SKM-1 (cell line): ENCODE results near the gene CLDN4.

Experiments
- DNase-seq: peaks from one replicate; lab custom pipeline; 2025; ENCODE audit not compliant: unreplicated experiment; lab: John Stamatoyannopoulos, UW

The CLDN4 gene

DNA sequence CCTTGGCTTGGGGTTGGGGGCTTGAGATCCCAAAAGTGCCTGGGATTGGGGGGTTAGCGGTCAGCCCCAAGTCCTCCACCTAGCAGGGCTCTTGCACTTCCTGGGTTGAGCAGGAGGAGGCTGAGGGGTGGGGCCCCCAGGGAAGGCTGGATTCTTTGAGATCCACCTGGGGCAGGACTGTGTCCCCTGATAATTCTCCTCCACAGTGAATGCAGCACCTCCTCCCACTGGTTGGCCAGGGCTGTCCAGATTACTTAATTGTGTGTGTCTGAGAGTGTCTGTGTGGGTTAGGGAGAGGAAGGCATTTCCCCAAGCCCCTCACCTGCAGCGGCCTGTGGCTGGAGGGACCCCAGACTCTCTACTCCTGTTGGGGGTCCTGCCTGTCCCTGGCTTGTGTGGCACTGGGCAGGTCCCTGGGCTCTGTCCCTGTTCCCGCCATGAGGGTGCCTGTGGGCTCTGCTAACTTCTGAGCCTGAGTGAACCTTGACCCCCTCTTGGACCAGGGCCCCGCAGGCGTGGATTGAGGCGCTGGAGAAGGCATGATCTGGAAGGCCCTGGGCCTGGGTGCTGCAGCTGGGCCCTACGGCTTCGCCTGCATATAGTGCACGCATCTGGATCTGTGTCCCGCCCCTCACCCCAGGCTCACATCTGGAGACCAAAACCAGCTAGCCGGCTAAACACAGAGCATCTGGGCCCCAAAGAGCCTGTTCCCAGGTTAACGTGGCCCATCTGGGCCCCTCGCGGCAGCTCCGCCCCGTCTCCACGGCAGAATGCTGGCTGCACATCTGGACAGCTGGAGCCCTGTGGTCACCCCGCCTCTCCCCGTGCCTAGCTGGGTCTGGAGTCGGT is 40.6 kb downstream of the CLDN4 start:
- DNase-seq, result no peak

DNA sequence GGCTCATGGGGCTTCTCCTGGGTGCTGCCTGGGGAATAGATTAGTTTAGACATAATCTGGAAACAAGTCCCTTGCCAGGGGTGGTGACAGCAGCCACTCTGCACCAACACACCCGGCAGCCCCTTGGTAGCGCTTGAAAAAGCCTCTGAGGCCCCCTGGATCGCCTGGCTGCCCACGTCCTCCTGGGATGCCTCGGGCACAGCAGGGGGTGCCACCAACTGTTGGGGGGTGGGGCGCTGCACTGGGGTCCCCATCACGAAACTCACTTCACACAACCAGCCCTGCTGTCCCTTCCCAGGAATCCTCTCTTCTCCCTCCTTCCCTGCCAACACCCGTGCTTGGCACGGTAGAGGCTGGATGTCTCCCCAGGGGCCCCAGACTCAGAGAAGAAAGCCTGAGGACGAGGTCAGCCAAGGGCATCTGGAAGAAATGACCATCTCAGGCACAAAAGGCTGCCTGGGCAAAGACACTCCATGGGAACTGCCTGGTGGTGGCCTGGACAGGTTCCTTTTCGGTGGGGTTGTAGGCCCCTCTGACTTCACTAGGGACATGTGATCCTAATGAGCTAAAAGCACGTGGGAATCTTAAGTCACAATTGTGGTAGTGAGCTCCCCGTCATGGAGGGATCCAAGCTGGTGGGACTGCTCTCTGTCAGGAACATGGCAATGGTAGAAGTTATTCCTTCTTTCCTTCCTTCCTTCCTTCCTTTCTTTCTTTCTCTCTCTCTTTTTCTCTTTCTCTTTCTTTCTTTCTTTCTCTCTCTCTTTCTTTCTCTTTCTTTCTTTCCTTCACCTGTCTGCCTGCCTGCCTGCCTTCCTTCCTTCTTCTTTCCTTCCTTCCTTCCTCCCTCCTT is 41.5 kb downstream of the CLDN4 start:
- no peak for DNase-seq

DNA sequence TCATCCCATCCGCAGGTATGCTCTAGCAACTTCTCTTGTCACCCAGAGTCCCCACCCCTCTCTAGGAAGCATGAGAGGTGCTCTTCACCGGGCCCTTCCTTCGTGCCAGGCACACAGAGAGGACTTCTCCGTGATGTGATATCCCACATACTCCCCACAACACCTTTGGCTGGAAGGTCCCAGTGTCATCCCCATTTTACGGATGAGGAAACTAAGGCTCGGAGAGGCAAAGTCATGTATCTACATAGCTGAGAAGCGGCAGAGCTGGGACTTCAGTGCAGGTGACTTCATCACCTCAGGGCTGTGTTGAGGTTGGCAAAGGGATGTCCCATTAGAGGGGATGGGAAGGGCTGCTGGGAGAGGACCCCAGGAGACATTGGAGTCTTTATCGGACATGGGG is 45.6 kb downstream of the CLDN4 start:
- no peak for DNase-seq

DNA sequence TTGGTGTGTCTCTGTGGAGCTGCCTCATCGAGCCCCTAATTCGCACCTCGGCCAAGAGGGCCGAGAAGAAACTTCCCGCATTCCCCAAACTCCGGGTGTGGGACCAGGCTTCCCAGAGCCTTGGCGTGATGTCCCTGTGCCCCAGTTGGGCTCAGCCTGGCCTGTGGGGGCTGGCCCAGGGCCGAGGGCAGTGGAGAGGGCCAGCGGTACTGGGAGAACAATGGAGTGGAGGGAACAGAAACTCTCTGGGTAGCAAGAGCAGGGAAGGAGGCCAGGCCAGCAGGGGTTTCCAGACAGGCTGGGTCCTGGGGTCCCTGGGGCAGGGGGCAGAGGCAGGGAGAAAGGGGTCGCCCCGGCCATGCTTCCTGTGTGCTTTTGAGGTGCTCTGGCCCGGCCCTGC is 46.2 kb downstream of the CLDN4 start:
- no peak for DNase-seq

DNA sequence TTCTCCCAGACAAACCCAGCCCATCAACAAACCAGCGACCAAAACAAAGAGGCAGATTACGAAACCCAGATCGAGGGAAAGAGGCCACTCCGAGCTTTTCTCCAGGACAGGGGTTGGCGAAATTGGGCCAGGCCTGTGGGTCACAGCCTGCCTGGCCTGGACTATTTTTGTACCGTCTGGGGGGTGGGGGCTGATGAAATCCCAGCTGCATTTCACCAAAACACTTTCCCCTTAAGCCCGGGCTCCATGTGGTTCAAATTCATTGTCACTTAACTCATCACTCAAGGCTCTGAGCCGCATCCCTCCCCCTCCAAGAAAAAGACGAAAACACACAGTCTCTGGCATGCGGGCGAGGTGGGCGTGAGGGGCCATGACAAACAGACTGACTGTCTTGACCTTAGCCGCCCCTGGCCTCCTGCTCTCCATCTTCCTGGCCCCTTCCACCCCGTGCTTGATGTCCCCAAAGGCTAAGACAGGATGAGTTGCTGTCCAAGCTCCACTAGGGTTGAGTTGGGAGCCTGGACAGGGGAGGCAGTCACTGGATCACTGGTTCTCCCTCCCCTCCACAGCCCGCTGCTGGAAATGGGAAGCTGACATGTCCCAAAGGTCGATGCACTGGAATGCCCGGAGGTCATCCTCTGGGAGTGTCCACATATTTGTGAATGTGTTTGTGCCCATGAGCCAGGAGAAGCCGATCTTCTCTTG is 49.3 kb downstream of the CLDN4 start:
- no peak for DNase-seq

DNA sequence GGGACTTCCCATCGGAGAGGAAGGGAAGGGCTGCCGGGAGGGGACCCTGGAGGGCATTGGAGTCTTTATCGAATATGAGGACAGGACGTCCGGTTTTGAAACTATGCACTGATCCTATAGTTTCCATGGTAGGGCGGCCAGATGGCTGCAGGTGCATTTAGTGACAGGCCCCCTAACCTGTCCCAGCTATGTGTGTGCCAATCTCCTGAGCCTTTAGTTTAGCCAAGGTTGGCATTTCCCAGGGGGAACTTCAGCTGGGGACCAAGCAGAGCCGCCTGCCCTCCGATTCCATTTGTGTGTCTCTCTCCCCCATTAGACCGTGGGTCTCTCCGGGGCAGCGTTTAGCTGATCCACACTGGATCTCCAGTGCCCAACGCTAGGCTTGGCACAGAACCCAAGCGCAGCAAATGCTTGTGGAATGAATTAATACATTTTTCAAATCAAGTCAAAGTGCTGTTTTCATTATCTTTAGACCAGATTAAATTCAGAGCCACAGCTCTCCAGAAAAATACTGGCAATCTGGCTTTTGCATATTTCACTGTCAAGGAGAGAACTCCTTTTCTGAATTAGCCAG is 50.0 kb downstream of the CLDN4 start:
- DNase-seq, result no peak

DNA sequence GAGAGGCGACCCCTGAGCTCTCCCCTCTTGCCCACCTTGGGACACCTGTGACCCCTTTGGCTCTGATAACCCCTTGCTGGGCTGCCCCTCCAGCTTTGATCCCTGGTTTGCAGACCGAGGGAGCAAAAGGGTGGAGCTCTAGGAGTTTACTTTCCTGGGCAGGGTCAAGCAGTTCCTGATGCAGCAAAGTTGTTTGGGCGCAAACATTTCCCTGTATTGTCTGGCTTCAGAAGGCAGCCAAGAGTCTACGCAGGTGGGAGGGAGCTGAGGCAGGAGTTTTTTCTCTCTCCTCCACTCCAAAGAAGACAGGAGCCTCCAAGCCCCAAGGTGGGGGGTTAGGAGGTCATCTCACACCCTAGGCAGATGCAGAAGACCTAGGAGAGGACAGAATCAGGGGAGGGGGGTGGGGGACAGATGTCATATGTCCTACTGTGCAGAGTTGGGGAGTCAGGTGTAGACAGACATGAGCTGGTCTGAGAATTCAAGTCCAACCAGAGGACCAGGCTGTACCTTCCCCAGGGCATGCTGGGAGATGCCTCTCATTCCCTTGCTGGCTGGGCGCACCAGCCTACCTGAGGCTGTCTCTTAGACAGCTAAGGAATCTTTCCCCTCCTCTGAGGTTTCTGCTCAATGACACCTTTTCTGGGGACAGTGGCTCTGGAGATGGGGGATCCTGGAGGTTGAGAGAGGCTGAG is 50.7 kb downstream of the CLDN4 start:
- no peak for DNase-seq

DNA sequence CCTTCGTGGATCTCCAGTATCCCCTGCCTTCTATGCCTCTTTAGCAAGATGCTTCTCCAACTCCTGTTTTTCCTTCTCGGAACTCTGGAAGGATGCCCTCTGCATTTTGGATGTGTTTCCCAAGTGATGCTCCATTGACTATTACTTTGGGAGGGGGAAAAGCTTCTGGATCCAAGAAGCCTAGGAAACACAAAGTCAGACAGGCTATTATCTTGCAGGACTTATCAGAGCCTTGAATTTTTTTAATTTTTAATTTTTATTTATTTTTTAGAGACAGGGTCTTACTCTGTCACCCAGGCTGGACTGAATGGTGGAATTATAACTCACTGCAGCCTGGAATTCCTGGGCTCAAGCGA is 51.2 kb downstream of the CLDN4 start:
- DNase-seq, result no peak
